Parathyroid adenoma (tissue), 2 donors: ENCODE data around the gene ITGB5.

Source experiments
- H2AFZ ChIP-seq: fragments of 300-600 bp; sonication (generic); one replicate; pipeline ENCODE4 v1.7.0; 2017; ENCODE audit warnings: antibody characterized with exemption, mild to moderate bottlenecking
- H3K27ac ChIP-seq: fragments of 300-600 bp; sonication (generic); one replicate; pipeline ENCODE4 v1.7.0; 2017
- H3K27me3 ChIP-seq: fragments of 300-600 bp; sonication (generic); one replicate; pipeline ENCODE4 v1.7.0; 2017; ENCODE audit warnings: low read length; ENCODE audit not compliant: control insufficient read depth, insufficient read depth
- H3K36me3 ChIP-seq: fragments of 300-600 bp; sonication (generic); one replicate; pipeline ENCODE4 v1.7.0; 2017; ENCODE audit warnings: low read length; ENCODE audit not compliant: control insufficient read depth, insufficient read depth
- H3K4me1 ChIP-seq: fragments of 300-600 bp; sonication (generic); one replicate; pipeline ENCODE4 v1.7.0; 2017; ENCODE audit warnings: control low read depth
- H3K4me2 ChIP-seq: fragments of 300-600 bp; sonication (generic); one replicate; pipeline ENCODE4 v1.7.0; 2017; ENCODE audit warnings: low read length
- H3K4me3 ChIP-seq: fragments of 300-600 bp; sonication (generic); one replicate; pipeline ENCODE4 v1.7.0; 2017; ENCODE audit warnings: low read depth, low read length
- H3K79me2 ChIP-seq: fragments of 300-600 bp; sonication (generic); one replicate; pipeline ENCODE4 v1.7.0; 2017; ENCODE audit warnings: control low read depth
- H3K9ac ChIP-seq: fragments of 300-600 bp; sonication (generic); one replicate; pipeline ENCODE4 v1.7.0; 2017; ENCODE audit warnings: mild to moderate bottlenecking
- H3K9me3 ChIP-seq: fragments of 300-600 bp; sonication (generic); one replicate; pipeline ENCODE4 v1.7.0; 2017; ENCODE audit warnings: low read length; ENCODE audit not compliant: control insufficient read depth
- TF ChIP-seq, protein P1 (sequence below): fragments of 300-600 bp; sonication (generic); IDR thresholded peaks from one replicate; pipeline ENCODE4 v1.7.0; 2017; ENCODE audit warnings: antibody characterized with exemption, mild to moderate bottlenecking
- donor health status: primary hyperparathyroidism.

Gene ITGB5

DNA sequence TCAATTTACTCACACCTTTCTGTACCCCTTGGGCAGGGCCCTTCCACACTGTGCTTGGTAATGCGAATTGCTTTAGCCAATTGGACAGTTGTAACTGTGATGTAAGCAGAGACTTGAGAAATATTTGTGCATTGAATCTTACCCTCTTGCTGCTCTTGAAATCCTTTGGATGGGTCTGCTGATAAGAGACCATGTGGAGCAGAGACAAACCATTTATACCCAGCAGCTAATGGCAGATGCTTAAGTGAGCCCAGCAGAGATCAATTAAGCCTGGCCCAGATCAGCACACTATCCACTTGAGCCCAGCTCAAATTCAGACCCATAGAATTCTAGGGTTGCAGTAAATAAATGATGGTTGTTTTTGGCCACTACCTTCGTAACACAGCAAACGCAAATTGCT is 28.1 kb upstream of the ITGB5 start:
- Histone ChIP-seq H3K27ac (no peak overlapping the region), H3K4me1 (no peaks in the 10 kb centered on the region), H3K4me3 (no peak overlapping the region), H3K9me3 (no peaks in the 10 kb centered on the region), H3K36me3 (no peaks in the 10 kb centered on the region), H3K79me2 (no peaks in the 10 kb centered on the region), H2AFZ (no peak overlapping the region), H3K4me2 (no peak overlapping the region), H3K27me3 (no peaks in the 10 kb centered on the region), H3K9ac (no peak overlapping the region)
- TF ChIP-seq, protein P1, sequence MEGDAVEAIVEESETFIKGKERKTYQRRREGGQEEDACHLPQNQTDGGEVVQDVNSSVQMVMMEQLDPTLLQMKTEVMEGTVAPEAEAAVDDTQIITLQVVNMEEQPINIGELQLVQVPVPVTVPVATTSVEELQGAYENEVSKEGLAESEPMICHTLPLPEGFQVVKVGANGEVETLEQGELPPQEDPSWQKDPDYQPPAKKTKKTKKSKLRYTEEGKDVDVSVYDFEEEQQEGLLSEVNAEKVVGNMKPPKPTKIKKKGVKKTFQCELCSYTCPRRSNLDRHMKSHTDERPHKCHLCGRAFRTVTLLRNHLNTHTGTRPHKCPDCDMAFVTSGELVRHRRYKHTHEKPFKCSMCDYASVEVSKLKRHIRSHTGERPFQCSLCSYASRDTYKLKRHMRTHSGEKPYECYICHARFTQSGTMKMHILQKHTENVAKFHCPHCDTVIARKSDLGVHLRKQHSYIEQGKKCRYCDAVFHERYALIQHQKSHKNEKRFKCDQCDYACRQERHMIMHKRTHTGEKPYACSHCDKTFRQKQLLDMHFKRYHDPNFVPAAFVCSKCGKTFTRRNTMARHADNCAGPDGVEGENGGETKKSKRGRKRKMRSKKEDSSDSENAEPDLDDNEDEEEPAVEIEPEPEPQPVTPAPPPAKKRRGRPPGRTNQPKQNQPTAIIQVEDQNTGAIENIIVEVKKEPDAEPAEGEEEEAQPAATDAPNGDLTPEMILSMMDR = no peak

DNA sequence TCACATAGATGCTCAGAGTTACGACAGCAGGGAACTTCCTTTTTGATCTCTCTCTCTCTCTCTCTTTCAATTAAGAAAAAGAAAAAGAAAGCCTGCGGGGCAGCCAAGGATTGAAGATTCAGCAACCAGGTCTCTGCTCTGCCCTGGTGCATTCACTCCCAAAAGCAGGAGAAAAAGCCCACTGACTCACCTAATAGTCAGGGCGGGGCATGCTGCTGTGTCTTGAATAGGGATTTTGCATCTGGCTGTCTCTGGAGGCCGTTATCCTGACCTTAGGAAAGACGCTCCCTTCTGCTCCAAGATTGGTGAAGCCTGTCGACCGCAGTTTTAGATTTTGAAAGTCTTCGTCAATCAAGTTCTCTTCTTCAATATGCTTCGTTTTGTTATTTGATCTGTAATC is 20.8 kb upstream of the ITGB5 start:
- no peaks in the 10 kb centered on the region for H3K27me3 ChIP-seq
- H3K9me3 ChIP-seq = no peaks in the 10 kb centered on the region
- no peak overlapping the region for H3K4me3 ChIP-seq
- H3K36me3 ChIP-seq = no peaks in the 10 kb centered on the region
- H3K9ac ChIP-seq = no peak overlapping the region
- no peaks in the 10 kb centered on the region for H3K4me1 ChIP-seq
- TF ChIP-seq, protein P1 = no peak
- no peaks in the 10 kb centered on the region for H3K79me2 ChIP-seq
- H3K27ac ChIP-seq = no peak overlapping the region
- no peak overlapping the region for H3K4me2 ChIP-seq
- H2AFZ ChIP-seq = no peak overlapping the region

DNA sequence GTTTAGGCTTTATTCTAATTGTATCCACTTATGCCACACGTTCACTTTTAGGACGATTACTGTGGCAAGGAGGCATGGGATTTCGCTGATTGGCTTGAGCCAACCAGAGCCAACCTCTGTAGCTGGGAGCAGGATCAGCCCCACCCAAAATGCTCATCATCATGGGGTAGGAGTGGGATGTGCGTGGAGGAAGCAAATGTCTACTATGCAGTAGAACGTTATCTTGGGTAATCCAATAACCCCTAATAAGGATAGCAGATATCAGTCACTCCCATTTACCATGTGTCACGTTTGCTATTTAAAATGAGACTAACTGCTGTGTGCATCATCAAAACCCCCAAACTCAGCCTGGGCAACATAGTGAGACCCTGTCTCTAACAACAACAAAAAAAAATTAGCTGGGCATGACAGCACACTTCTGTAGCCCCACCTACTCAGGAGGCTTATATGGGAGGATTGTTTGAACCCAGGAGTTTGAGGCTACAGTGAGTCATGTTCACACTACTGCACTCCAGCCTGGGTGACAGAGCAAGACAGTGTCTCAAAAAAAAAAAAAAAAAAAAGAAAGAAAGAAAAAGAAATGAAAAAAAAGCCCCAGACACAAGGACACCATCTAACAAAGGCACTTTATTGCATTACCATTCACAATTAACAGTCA is 17.8 kb upstream of the ITGB5 start:
- no peaks in the 10 kb centered on the region for H3K9me3 ChIP-seq
- no peaks in the 10 kb centered on the region for H3K36me3 ChIP-seq
- H3K4me3 ChIP-seq = no peak overlapping the region
- H2AFZ ChIP-seq = no peak overlapping the region
- no peak overlapping the region for H3K27ac ChIP-seq
- no peaks in the 10 kb centered on the region for H3K27me3 ChIP-seq
- TF ChIP-seq, protein P1 = no peak
- H3K4me1 ChIP-seq = no peaks in the 10 kb centered on the region
- H3K79me2 ChIP-seq = no peaks in the 10 kb centered on the region
- no peak overlapping the region for H3K9ac ChIP-seq
- H3K4me2 ChIP-seq = no peak overlapping the region

DNA sequence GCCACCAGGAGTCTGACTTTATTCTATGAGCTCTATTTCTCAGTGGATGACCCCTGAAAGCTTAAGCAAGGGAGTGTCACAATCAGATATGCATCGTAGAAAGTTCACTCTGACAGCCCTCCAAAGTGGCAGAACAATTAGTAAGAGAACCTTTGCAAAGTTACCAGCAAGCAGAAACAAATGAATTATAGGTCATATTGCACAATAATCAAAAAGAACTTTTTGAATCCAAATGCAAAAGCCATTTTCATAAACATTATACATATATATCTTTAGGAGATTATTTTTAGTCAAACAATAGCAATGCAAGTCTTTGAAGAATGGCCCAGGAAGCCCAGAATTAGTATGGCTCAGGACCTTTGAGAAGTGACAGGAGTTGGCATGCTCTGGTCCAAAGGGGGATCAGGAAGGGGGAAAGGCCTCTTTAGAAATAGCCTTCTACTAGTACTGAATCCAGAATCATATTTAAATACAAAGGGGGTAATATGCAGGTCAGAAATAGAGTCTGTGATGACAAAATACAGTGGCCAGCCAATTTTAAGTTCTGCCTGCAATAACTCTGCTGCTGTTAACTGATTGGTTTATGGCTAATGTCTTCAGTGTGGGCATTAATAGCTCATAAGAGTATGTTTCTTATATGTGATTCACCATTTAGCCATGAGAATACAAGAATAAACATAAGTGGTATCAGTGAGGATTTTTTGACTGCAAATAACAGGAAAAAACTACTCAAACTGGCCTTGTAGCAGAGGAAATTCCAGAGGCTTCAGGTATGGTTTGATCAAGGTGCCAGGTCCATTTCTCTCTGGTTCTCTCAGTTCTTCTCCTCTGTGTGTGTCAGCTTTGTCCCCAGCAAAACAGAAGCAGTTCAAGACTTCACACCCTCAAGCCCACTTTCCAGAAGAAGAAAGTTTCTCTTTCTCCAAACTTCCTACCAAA is 17.0 kb upstream of the ITGB5 start:
- H3K27ac ChIP-seq = no peak overlapping the region
- no peak overlapping the region for H3K9ac ChIP-seq
- no peak overlapping the region for H2AFZ ChIP-seq
- H3K36me3 ChIP-seq = no peaks in the 10 kb centered on the region
- TF ChIP-seq, protein P1 = no peak
- no peak overlapping the region for H3K4me2 ChIP-seq
- H3K4me3 ChIP-seq = no peak overlapping the region
- H3K4me1 ChIP-seq = no peaks in the 10 kb centered on the region
- no peaks in the 10 kb centered on the region for H3K27me3 ChIP-seq
- no peaks in the 10 kb centered on the region for H3K9me3 ChIP-seq
- no peaks in the 10 kb centered on the region for H3K79me2 ChIP-seq
